Activated naive CD4-positive, alpha-beta T cell treated with anti-CD3 and anti-CD28 coated beads for 36 hours (primary cell): ENCODE results near the gene APOBEC2. TPM values are rescaled to one million over a fixed set of nuclear protein-coding genes. Genes with fewer than 3 reads are reported as not detected.

Experiments used
- CTCF ChIA-PET: fragments of 350-600 bp; sonication (Branson Sonifier 250); formaldehyde crosslinking; loops from one replicate; lab custom pipeline; 2021; ENCODE audit warnings: antibody characterized with exemption; lab: Charles Lee
- DNase-seq: peaks from one replicate; pipeline ENCODE4 v3.0.0-alpha.2; 2020
- H3K27ac Mint-ChIP-seq: one replicate; pipeline ENCODE4 v1.8.0; 2021; ENCODE audit warnings: mild to moderate bottlenecking, mixed read lengths
- H3K27me3 Mint-ChIP-seq: one replicate; pipeline ENCODE4 v1.8.0; 2021; ENCODE audit warnings: low read depth, mixed read lengths
- H3K36me3 Mint-ChIP-seq: one replicate; pipeline ENCODE4 v1.8.0; 2021; ENCODE audit warnings: low read depth, mixed read lengths
- H3K4me1 Mint-ChIP-seq: one replicate; pipeline ENCODE4 v1.8.0; 2021; ENCODE audit warnings: low read depth, mixed read lengths
- H3K4me3 Mint-ChIP-seq: one replicate; pipeline ENCODE4 v1.8.0; 2021; ENCODE audit warnings: mild to moderate bottlenecking, moderate library complexity, mixed read lengths
- H3K9me3 Mint-ChIP-seq: one replicate; pipeline ENCODE4 v1.8.0; 2021; ENCODE audit warnings: mixed read lengths
- intact Hi-C: fragments of 100-400 bp; cut with micrococcal nuclease; formaldehyde crosslinking; loops from one replicate; pipeline ENCODE4 v1.15.1; 2023
- total RNA-seq, 2 experiments: library from RNA; stranded (reverse); gene quantifications; one replicate each; pipeline ENCODE4 v1.2.3, GENCODE V29; 2021

APOBEC2 gene
- total RNA-seq, 2 experiments from 2014 or later, result not detected

- Mint-ChIP-seq H3K4me1 (peaks cover 3% of the 10 kb centered on the region), H3K4me3 (no peak within 1 kb of the TSS), H3K9me3 (no peaks in the 10 kb centered on the region), H3K36me3 (peaks cover 1% of the 10 kb centered on the region), H3K27me3 (no peaks in the 10 kb centered on the region), H3K27ac (no peak within 1 kb of the TSS)
- CTCF ChIA-PET, result interaction anchor here (0.6 to 4.9 kb wide), 22 partner anchors 8 to 745 kb away, joined by 3 to 37 read pairs (median 4); no protein-coding TSS in a partner anchor
- peak; percentile 76 for DNase-seq
- intact Hi-C loops, result loop anchor here (1.0 kb wide), 1 partner anchor 33 kb away; no protein-coding TSS in a partner anchor
Measured at GRCh38 chr6:41039060-41039998, 13.7 kb upstream of the APOBEC2 start, which contains the start of gene UNC5CL. Gene UNC5CL, minus strand, starts transcription at chr6:41039221. Its CDS starts 4,147 bp downstream, at chr6:41035074.

DNA sequence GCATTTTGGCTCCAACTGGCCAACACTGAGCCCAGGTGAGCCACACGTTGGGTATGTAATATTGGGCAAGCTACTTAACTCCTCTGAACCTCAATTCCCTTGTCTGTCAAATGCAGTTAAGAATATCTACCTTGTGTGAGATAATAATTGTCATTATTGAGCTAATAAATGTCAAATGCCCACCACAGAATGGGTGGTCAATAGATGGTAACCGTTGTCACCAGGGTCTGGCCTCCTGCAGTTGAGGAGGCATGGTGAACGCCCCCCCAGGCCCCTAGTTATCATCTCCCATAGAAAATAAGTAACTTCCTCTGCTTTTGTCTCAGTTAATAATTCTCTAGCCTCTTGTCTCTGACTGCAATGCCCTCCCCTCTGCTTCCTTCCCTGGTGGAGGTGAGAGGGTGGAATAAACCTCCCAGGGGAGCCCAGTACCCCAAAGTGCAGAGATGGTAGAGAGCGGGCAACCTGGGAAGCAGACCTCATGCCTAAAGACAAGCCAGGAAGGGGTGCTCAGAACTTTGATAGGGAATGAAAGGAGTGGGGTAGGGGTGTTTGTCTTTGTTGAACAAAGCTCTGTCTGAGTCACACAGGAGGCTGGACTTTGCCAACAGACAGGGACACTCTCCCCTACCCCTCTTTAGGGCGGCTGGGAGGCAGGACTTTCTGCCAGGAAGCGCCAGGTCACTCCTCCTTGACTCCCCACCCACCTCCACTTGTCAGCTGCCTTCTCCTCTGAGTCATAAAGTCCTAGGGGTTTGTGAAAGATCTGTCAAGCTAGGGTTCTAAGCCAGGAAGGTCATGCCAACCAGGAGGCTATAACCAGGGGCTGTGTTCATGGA lies 12.7 kb upstream of the APOBEC2 start:
- Mint-ChIP-seq H3K4me1 (peaks cover 3% of the 10 kb centered on the region), H3K27me3 (no peaks in the 10 kb centered on the region), H3K36me3 (peaks cover 1% of the 10 kb centered on the region), H3K4me3 (no peak overlapping the region), H3K9me3 (no peaks in the 10 kb centered on the region), H3K27ac (no peak overlapping the region)
- CTCF ChIA-PET, result interaction anchor here (0.8 to 4.9 kb wide), 18 partner anchors 9 to 279 kb away, joined by 3 to 37 read pairs (median 4); no protein-coding TSS in a partner anchor
- DNase-seq, result peak; percentile 54
- intact Hi-C loops, result no loop called here

- intact Hi-C loops, result no loop called here
- no peaks in the 10 kb centered on the region for H3K9me3 Mint-ChIP-seq
- H3K36me3 Mint-ChIP-seq, result peaks cover 1% of the 10 kb centered on the region
- H3K27ac Mint-ChIP-seq, result no peak overlapping the region
- DNase-seq, result no peak
- CTCF ChIA-PET, result interaction anchor here (1.0 to 2.3 kb wide), 3 partner anchors 13 to 26 kb away, joined by 3 to 17 read pairs (median 5); no protein-coding TSS in a partner anchor
- no peak overlapping the region for H3K4me3 Mint-ChIP-seq
- peaks cover 3% of the 10 kb centered on the region for H3K4me1 Mint-ChIP-seq
- H3K27me3 Mint-ChIP-seq, result no peaks in the 10 kb centered on the region
Measured at GRCh38 chr6:41040940-41041536, 12.0 kb upstream of the APOBEC2 start.

- no peaks in the 10 kb centered on the region for H3K27me3 Mint-ChIP-seq
- no peak within 1 kb of the TSS for H3K27ac Mint-ChIP-seq
- peaks cover 3% of the 10 kb centered on the region for H3K4me1 Mint-ChIP-seq
- peaks cover 1% of the 10 kb centered on the region for H3K36me3 Mint-ChIP-seq
- no peak within 1 kb of the TSS for H3K4me3 Mint-ChIP-seq
- no peaks in the 10 kb centered on the region for H3K9me3 Mint-ChIP-seq
- no peak for DNase-seq
- CTCF ChIA-PET, result interaction anchor here (1.1 kb wide), 1 partner anchor 14 kb away, joined by 3 read pairs; no protein-coding TSS in a partner anchor
- intact Hi-C loops, result no loop called here
Measured at GRCh38 chr6:41042226-41043055, 10.6 kb upstream of the APOBEC2 start, which contains the start of gene TSPO2. Gene TSPO2, plus strand, starts transcription at chr6:41042467. Its CDS starts 519 bp downstream, at chr6:41042986.

DNA sequence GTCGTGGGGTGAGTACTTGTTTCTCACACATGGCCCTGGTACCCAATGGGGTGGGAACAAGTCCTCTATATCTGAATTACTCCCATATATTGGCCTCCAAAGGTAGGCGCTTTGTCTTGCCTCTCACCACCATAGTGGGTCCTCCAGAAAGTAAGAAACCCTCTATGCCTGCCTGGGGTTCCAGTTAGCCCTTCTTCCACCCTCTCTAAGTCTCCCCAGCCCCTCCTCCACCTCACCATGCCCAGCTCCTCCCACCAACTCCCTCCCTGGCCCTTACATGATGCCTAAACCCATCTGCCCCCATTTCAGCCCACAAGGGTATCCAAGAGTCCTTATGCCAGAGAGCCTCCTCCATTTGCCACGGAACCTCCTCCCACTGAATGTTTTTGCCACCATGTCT lies 9.9 kb upstream of the APOBEC2 start:
- H3K27me3 Mint-ChIP-seq, result no peaks in the 10 kb centered on the region
- peaks cover 1% of the 10 kb centered on the region for H3K36me3 Mint-ChIP-seq
- CTCF ChIA-PET, result no interaction called here
- H3K4me3 Mint-ChIP-seq, result no peak overlapping the region
- no peak overlapping the region for H3K27ac Mint-ChIP-seq
- no peaks in the 10 kb centered on the region for H3K9me3 Mint-ChIP-seq
- DNase-seq, result no peak
- peaks cover 3% of the 10 kb centered on the region for H3K4me1 Mint-ChIP-seq
- intact Hi-C loops, result no loop called here

DNA sequence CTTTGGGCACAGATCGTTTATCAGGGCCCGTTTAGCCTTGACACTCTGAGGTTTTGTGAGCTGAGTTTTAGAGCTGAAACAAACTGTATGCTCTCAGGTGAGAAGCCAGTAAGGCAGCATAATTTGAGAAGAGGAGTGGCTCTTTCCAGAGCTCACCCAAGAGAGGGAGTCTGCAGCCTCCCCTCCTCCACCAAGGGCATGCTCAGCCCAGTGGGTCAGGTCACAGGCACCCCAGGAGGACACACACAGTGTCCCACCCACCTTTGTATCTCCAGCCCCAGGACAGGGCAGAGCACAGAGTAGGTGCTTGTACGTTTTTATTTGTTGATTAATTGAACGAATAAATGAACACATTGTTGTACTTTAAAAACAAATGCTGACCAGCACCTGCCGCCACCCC lies 7.3 kb upstream of the APOBEC2 start:
- Mint-ChIP-seq H3K27me3 (no peaks in the 10 kb centered on the region), H3K4me1 (peaks cover 1% of the 10 kb centered on the region), H3K4me3 (no peak overlapping the region), H3K36me3 (peaks cover 1% of the 10 kb centered on the region), H3K9me3 (no peaks in the 10 kb centered on the region), H3K27ac (no peak overlapping the region)
- CTCF ChIA-PET, result interaction anchor here (0.9 to 1.2 kb wide), 3 partner anchors 8 to 18 kb away, joined by 4 to 6 read pairs (median 4); no protein-coding TSS in a partner anchor
- intact Hi-C loops, result no loop called here
- DNase-seq, result no peak

- H3K27ac Mint-ChIP-seq, result no peak overlapping the region
- no peaks in the 10 kb centered on the region for H3K27me3 Mint-ChIP-seq
- no peak overlapping the region for H3K4me3 Mint-ChIP-seq
- H3K36me3 Mint-ChIP-seq, result peaks cover 1% of the 10 kb centered on the region
- intact Hi-C loops, result no loop called here
- no peak for DNase-seq
- CTCF ChIA-PET, result interaction anchor here (0.9 to 1.2 kb wide), 2 partner anchors 9 to 18 kb away, joined by 4 to 6 read pairs; no protein-coding TSS in a partner anchor
- no peaks in the 10 kb centered on the region for H3K9me3 Mint-ChIP-seq
- no peaks in the 10 kb centered on the region for H3K4me1 Mint-ChIP-seq
Measured at GRCh38 chr6:41046084-41046483, 6.9 kb upstream of the APOBEC2 start.

GRCh38 chr6:41047306-41047705 lies 5.7 kb upstream of the APOBEC2 start:
- Mint-ChIP-seq H3K27ac (no peak overlapping the region), H3K4me1 (peaks cover 9% of the 10 kb centered on the region), H3K9me3 (no peaks in the 10 kb centered on the region), H3K4me3 (no peak overlapping the region), H3K36me3 (peaks cover 3% of the 10 kb centered on the region), H3K27me3 (no peaks in the 10 kb centered on the region)
- intact Hi-C loops, result no loop called here
- DNase-seq, result no peak
- CTCF ChIA-PET, result no interaction called here

GRCh38 chr6:41047745-41048732 lies 5.0 kb upstream of the APOBEC2 start:
- Mint-ChIP-seq H3K4me1 (peaks cover 14% of the 10 kb centered on the region), H3K4me3 (no peak overlapping the region)
- intact Hi-C loops, result no loop called here

DNA sequence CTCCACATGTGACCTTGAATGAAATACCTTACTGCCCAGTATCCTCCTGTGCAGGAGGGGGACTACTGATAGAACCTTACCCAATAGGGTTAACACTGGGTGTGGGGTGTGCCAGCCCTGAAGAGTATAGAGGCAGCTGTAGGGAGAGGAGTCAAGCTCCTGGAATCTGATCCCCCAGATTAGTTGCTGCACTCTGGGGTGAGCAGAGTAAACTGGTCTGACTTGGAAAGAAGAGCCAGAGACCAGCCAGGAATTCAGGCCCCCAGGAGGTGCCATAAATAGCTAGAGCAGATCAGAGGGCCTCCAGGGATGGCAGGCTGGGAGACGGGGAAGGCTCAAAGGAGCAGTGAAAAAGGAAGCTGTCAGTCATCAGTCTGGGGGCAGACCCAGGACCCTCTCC lies 3.5 kb upstream of the APOBEC2 start:
- intact Hi-C loops, result no loop called here
- H3K4me1 Mint-ChIP-seq, result peaks cover 16% of the 10 kb centered on the region
- H3K27ac Mint-ChIP-seq, result no peak overlapping the region
- H3K36me3 Mint-ChIP-seq, result peaks cover 3% of the 10 kb centered on the region
- no peaks in the 10 kb centered on the region for H3K9me3 Mint-ChIP-seq
- H3K27me3 Mint-ChIP-seq, result no peaks in the 10 kb centered on the region
- DNase-seq, result no peak
- H3K4me3 Mint-ChIP-seq, result no peak overlapping the region
- CTCF ChIA-PET, result interaction anchor here (2.0 kb wide), 1 partner anchor 10 kb away, joined by 11 read pairs; the partner anchor contains the start of gene UNC5CL

More at GRCh38 chr6:41047745-41048732, 5.0 kb upstream of the APOBEC2 start:
- CTCF ChIA-PET, result interaction anchor here (2.0 kb wide), 1 partner anchor 9 kb away, joined by 11 read pairs; the partner anchor contains the start of gene UNC5CL
- Mint-ChIP-seq H3K9me3 (no peaks in the 10 kb centered on the region), H3K36me3 (peaks cover 3% of the 10 kb centered on the region), H3K27ac (no peak overlapping the region), H3K27me3 (no peaks in the 10 kb centered on the region)
- DNase-seq, result no peak
